ENCODE data around the gene ZNF610.
"Not testable (repeated sequence)": the region's sequence is repeated elsewhere in the genome, so short reads cannot be mapped to it uniquely, and the experiment has no call there.

The ZNF610 gene

GRCh38 chr19:52336117-52336790 is at the start of gene ZNF610:
TSS of gene ZNF610 (plus strand) at chr19:52336243. CDS start at chr19:52349173, 12,930 bp downstream.
- DNase-seq (ENCODE audit: low read depth in 2 of 2), result peak; percentile 64 to 78

DNA sequence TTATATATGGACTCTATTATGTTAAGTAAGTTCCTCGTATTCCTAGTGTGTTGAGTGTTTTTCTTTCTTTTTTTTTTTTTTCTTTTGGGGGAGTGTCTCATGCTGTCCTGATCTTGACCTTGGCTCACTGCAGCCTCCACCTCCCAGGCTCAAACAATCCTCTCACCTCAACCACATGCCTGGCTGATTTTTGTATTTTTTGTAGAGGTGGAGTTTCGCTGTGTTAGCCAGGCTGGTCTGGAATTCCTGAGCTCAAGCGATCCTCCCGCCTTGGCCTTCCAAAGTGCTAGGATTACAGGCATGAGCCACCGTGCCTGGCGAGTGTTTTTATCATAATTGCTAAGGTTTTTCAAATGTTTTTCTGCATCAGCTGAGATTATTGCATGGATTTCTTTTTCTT is 49.8 kb upstream of the ZNF610 start:
- DNase-seq (ENCODE audit: low read depth in 2 of 2), result no peak

GRCh38 chr19:52291781-52292180 is 44.3 kb upstream of the ZNF610 start:
- no peak for DNase-seq (ENCODE audit: low read depth in 2 of 2)

DNA sequence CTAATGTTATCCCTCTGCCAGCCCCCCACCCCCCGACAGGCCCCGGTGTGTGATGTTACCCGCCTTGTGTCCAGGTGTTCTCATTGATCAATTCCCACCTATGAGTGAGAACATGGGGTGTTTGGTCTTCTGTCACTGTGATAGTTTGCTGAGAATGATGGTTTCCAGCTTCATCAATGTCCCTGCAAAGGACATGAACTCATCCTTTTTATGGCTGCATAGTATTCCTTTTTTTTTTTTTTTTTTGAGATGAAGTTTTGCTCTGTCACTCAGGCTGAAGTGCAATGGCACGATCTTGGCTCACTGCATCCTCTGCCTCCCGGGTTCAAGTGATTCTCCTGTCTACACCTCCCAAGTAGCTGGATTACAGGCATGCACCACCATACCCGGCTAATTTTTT is 43.1 kb upstream of the ZNF610 start:
- DNase-seq (ENCODE audit: low read depth in 2 of 2), result not testable (repeated sequence)

DNA sequence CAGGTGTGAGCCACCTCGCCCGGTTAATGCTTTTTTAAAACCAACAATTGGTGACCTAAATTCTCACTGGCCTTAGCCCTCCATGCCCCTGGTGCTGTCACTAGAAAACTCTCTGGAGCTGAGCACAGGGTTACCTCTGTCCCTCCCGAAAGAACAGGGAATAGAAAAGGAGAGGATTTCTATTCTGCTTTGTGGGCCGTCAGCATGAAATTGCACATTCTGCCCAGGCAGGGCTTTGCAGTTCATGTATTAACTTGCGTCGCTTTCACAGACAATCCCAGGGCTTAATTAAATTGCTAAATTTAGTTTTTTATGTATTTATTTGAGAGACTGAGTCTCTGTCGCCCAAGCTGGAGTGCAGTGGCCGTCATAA is 39.7 kb upstream of the ZNF610 start:
- no peak for DNase-seq (ENCODE audit: low read depth in 2 of 2)

- peak; percentile 74 to 83 for DNase-seq (ENCODE audit: low read depth in 2 of 2)
Measured at GRCh38 chr19:52296773-52297600, 39.1 kb upstream of the ZNF610 start, which contains the start of gene ZNF480. TSS of gene ZNF480 (plus strand) at chr19:52297169. CDS start at chr19:52300413, 3,244 bp downstream.

DNA sequence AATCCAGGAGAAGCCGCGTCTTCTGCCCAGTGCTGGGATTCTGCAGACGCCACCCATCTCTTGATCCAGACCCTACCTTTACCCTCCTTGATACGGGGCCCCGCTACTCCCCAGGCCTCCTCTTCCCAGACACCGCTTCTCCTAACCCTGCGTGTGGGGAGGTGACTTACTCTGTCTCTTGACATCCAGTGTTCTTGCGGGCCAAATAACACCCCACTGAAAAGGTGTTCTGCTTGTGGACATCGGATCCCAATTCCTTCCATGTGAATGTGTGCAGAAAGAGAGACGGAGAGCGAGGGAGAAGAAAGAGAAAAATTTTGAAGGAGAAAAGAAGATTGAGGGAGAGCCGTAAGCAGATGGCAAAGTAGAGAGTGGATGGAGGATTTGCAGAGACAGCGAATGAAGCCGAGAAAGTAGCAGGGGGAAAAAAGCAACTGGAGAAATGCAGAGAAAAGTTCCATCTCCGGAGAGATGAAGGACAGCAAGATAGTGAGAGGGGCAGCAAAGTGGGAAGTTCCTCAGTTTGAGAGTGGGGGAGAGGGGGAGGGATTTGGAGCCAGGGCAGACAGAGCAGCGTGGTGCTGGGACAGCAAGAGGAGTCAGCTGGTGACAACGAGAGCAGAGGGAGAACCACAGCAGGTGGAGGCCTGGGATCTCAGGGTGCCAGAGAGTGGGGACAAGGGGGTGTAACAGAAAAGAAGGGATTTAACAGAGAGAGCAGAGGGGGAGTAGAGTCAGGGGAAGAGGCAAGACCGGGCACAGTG is 38.3 kb upstream of the ZNF610 start:
- DNase-seq (ENCODE audit: low read depth in 2 of 2), result no peak

- no peak for DNase-seq (ENCODE audit: low read depth in 2 of 2)
Measured at GRCh38 chr19:52307275-52307674, 28.8 kb upstream of the ZNF610 start.

- DNase-seq (ENCODE audit: low read depth in 2 of 2), result no peak
Measured at GRCh38 chr19:52322429-52322828, 13.6 kb upstream of the ZNF610 start.

GRCh38 chr19:52331757-52332156 is 4.3 kb upstream of the ZNF610 start:
- DNase-seq (ENCODE audit: low read depth in 2 of 2), result no peak

DNA sequence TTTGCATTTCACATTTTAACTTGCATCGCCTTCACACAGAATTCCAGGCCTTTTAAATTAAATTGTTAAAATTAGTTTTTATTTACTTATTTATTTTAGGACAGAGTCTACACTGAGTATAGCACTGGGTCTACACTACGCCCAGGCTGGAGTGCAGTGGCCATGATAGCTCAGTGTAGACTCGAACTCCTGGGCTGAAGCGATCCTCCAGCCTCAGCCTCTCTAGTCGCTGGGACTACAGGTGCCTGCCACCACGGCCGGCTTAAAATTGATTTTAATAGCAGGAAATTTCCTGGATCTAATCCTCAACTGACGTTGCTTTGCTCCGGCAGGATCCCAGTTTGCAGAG is 301 bp upstream of the ZNF610 start:
- DNase-seq (ENCODE audit: low read depth in 2 of 2), result no peak

DNA sequence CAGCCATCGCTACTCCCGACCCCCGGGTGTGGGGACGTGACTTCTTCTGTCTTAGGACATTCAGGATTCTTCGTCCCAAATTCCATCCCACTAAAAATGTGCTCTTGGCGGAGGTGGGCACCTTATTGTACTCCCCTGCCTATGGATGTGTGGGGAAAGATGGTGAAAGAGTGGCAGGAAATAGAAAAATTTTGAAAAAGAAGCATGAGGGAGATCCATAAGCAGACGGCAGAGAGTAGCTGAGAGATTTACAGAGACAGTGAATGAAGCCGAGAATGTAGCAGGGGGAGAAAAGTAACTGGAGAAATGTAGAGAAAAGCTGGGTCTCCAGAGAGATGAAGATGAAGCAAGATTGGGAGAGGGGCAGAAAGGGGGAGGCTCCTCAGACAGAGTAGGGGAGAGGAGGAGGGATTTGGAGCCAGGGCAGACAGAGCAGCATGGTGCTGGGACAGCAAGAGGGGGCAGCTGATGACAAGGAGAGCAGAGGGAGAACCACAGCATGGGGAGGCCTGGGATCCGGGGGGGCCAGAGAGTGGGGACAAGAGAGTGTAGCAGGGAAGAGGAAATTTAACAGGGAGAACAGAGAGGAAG is 843 bp downstream of the ZNF610 start:
- no peak for DNase-seq (ENCODE audit: low read depth in 2 of 2)

DNA sequence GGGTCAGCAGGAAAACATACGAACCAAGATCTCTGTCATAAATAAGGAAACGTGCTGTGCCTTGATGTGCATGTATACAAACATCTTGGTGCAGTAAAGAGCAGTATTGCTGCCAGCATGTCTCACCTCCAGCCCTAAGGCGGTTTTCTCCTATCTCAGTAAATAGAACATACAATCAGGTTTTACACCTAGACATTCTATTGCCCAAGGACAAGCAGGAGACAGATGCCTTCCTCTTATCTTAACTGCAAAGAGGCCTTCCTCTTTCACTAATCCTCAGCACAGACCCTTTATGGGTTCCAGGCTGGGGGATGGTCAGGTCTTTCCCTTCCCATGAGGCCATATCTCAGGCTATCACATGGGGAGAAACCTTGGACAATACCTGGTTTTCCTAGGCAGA is 3.0 kb downstream of the ZNF610 start:
- DNase-seq (ENCODE audit: low read depth in 2 of 2), result not testable (repeated sequence)

GRCh38 chr19:52343548-52343947 is 7.5 kb downstream of the ZNF610 start:
- DNase-seq (ENCODE audit: low read depth in 2 of 2), result peak; percentile 16 to 21

DNA sequence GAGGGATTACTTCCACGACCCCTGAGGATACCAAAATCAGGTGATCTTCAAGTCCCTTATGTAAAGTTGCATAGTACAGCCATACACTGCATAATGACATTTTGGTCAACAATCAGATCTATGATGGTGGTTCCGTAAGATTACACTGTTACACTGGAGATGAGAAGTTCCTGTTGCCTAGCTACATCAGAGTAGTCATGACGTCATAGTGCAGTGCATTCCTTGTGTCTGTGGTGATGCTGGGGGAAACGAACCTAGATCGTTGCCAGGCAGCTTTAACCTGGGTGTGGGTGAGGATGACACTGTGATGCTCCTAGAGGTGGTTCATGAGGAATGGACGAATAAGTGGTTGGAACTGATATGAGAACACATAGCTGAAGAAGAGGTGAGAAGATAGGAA is 9.1 kb downstream of the ZNF610 start:
- DNase-seq (ENCODE audit: low read depth in 2 of 2), result no peak

DNA sequence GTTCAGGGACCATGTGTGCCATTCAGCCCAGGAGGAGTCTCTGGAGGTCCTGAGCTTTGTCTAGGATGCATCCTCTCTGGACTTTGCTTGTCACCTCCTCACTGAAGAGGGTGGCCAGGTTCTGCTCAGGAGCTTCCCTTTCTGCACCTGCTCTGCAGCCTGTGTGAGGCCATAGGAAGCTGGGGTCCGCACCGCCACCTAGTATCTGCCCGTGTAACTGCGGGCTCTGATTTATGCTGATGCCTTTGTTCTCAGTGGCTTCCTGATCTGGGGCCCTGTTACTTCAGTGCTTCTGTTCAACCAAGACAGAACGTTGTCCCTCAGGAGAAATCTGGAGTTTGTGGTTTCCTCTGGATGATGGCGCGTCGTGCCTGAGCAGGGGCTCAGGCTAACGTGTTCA is 15.5 kb downstream of the ZNF610 start:
- no peak for DNase-seq (ENCODE audit: low read depth in 2 of 2)

GRCh38 chr19:52366414-52366824 is 30.4 kb downstream of the ZNF610 start:
- DNase-seq (ENCODE audit: low read depth in 2 of 2), result no peak

DNA sequence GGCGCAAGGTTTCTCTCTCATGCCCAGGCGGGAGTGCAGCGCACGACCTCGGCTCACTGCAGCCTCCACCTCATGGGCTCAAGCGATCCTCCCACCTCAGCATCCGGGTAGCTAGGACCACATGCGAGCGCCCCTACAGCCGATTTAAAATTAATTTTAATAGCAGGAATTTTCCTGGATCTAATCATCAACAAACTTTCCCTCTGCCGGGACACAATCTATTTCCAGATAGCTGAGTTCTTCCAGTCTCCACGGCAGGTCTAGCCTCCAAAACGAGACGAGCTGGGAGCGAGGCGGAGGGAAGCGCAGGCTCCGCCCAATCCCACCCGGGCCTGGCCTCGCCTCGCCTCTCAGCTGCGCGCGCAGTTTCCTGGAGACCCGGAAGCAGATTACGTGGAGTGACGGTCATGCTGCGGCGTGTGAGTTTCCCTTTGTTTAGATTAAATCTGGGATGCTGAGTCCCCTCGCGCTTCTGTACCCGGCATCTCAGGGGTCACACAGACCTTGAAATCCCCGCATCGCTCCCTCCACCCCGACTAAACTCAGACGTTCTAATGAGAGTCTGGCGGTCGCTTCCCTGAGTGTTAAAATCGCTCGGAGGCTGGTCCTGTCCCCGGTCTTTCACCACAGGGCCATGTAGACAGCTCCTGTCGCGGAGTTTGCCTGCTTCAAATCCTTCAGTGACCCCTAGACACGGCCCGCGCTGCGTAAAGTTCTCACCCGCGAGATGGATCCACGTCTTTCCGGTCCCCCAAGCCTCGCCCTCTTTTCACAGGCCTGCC is 33.7 kb downstream of the ZNF610 start, which contains the start of gene ZNF880:
ZNF880 (plus strand) TSS at position 365 of the 782 bp plus-strand sequence; CDS start at position 408, 43 bp downstream.
- DNase-seq (ENCODE audit: low read depth in 2 of 2), result peak; percentile 81 to 87

GRCh38 chr19:52370341-52370710 is 34.3 kb downstream of the ZNF610 start:
- DNase-seq (ENCODE audit: low read depth in 2 of 2), result no peak

DNA sequence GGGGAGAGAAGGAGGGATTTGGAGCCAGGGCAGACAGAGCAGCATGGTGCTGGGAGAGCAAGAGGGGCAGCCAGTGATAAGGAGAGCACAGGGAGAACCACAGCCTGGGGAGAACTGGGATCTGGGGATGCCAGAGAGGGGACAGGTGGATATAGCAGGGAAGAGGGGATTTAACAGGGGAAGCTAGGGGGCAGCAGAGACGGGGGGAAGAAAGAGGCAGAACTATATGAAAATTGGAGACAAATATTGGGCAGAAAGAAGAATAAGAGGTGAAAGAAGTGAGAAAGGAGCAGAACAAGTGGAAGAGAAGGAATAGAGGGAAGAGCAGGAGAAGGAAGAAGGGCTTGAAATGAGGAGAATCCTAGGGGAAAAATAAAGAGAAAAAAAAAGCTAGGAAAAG is 55.1 kb downstream of the ZNF610 start:
- no peak for DNase-seq (ENCODE audit: low read depth in 2 of 2)

Measured in stimulated activated CD8-positive, alpha-beta memory T cell treated with anti-CD3 and anti-CD28 coated beads, Interleukin-2, amount 100 ng/mL, for 1 hour (primary cell).